Rectal smooth muscle tissue (tissue), 1 donor: ENCODE data around the gene CCDC54.

Experiments
- H3K27ac ChIP-seq: one replicate; pipeline ENCODE4 v1.7.0; 2013; ENCODE audit warnings: low read depth, low read length, inconsistent platforms
- H3K27me3 ChIP-seq: one replicate; pipeline ENCODE4 v1.7.0; 2013; ENCODE audit warnings: low read length; ENCODE audit not compliant: control insufficient read depth, insufficient read depth
- H3K36me3 ChIP-seq: one replicate; pipeline ENCODE4 v1.7.0; 2013; ENCODE audit warnings: low read length; ENCODE audit not compliant: control insufficient read depth, insufficient read depth
- H3K4me1 ChIP-seq: one replicate; pipeline ENCODE4 v1.7.0; 2013; ENCODE audit warnings: low read length; ENCODE audit not compliant: control insufficient read depth, insufficient read depth
- H3K4me3 ChIP-seq: one replicate; pipeline ENCODE4 v1.7.0; 2013; ENCODE audit warnings: low read length
- H3K9ac ChIP-seq: one replicate; pipeline ENCODE4 v1.7.0; 2013; ENCODE audit warnings: low read length

CCDC54 gene

DNA sequence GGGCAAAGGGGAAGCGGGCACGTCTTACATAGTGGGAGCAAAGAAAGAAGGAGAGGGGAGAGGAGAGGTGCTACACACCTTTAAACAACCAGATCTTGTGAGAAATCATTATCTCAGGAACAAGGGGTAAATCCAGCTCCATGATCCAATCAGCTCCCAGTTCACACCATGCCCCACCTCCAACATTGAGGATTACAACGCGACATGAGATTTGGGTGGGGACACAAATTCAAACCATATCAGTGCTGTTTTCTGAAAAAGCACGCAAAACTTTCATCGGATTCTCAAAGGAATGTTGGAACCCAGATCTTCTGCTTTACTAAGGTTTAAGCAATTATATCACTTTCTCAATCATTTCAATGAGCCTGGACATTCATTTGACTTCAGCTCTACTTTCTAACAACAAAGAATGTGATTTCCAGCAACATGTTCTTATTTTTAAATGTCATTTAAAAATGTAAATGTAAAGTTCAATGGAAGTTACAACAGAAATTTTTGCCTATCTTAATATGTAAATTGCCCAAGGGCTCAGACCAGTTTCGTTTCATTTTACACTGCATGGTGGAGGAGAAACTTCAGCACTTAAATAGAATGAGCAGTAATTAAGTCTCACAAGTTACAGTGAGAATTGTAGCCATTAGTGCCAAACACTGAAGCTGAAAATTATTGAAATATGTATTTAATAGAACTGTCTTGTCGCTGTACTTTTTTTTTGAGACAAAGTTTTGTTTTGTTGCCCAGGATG lies 8.4 kb upstream of the CCDC54 start:
- Histone ChIP-seq H3K4me3 (no peak overlapping the region), H3K27me3 (no peaks in the 10 kb centered on the region), H3K27ac (no peak overlapping the region), H3K9ac (no peak overlapping the region), H3K4me1 (no peaks in the 10 kb centered on the region), H3K36me3 (no peaks in the 10 kb centered on the region)

DNA sequence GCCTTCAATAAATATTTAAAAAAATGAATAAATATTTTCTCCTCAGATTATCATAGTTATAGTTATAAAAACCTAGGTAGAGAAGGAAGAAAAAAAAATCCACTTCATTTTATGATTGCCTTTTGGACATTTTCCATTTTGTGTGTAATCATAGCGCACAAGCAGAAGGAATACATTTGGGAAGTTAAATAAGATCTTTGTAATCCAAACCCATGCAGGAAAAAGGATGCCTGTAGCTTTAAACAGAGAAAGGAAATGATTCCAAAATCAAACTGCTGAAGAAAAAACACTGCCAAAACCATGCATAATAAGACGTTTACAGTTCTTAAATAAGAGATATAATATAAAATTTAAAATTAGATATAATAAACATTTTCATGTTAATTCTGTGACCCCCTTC lies 7.4 kb upstream of the CCDC54 start:
- no peak overlapping the region for H3K27ac ChIP-seq
- no peak overlapping the region for H3K4me3 ChIP-seq
- H3K27me3 ChIP-seq = no peaks in the 10 kb centered on the region
- no peaks in the 10 kb centered on the region for H3K4me1 ChIP-seq
- H3K36me3 ChIP-seq = no peaks in the 10 kb centered on the region
- H3K9ac ChIP-seq = no peak overlapping the region

DNA sequence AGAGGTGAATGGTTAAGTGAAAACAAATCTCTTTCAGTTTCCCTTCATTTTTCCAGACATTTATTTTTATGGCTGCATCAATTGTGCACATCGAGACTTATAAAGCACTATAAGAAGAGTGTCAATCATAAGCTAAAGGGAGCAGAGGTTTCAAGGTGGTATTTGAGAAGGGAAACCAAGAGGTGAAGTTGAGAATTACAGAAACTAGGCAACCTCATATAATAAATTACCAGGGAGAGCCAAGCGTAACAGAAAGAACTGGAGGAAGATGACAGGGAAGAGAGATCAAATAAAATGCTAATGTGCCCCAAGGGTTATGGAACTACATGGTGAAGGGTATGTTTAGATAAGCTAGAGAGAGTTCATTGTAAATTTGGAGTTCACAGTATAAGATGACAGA lies 6.3 kb upstream of the CCDC54 start:
- H3K9ac ChIP-seq = no peak overlapping the region
- H3K4me1 ChIP-seq = no peaks in the 10 kb centered on the region
- no peak overlapping the region for H3K4me3 ChIP-seq
- no peaks in the 10 kb centered on the region for H3K27me3 ChIP-seq
- H3K36me3 ChIP-seq = no peaks in the 10 kb centered on the region
- H3K27ac ChIP-seq = no peak overlapping the region

DNA sequence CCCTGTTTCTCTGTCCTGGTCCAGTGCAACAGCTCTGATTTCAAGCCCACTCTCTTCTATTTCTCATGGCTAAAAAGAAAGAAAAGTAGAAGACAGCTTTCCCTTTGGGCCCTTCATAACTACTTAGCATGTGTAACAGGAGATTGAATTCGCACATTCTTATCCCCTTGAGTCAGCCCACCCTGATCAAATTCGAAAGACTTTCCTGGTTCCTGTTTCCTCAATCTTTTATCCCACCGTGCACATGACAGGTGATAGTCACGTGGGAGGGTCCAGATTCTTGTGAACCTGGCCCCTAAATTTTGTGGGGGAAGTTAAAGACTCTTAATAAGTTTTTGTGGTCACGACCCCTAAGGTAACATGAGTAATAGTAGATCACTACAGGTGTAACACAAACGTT lies 4.7 kb upstream of the CCDC54 start:
- no peaks in the 10 kb centered on the region for H3K4me1 ChIP-seq

DNA sequence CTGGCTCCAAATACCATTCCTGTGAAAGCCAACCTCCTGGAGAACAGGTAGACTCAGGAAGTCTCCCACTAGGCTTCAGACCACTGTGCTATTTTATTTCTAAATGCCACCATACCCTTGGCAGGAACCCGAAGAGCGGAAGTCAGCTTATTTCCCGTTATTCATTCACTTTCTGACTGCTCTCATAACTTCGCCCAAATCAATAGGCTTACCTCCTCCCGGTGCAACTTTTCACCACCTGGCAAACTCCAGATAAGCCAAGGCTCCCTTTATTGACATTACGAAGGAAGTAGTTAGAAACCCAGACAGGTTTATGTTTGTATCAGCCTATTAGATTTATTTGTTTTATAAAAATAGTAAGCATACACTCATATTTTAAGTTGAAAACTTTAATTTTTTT lies 3.3 kb upstream of the CCDC54 start:
- no peaks in the 10 kb centered on the region for H3K36me3 ChIP-seq
- no peaks in the 10 kb centered on the region for H3K27me3 ChIP-seq
- no peak overlapping the region for H3K27ac ChIP-seq
- no peak overlapping the region for H3K9ac ChIP-seq
- no peaks in the 10 kb centered on the region for H3K4me1 ChIP-seq
- H3K4me3 ChIP-seq = no peak overlapping the region

More for the DNA sequence above, 4.7 kb upstream of the CCDC54 start:
- Histone ChIP-seq H3K4me3 (no peak overlapping the region), H3K27ac (no peak overlapping the region), H3K27me3 (no peaks in the 10 kb centered on the region), H3K36me3 (no peaks in the 10 kb centered on the region), H3K9ac (no peak overlapping the region)

DNA sequence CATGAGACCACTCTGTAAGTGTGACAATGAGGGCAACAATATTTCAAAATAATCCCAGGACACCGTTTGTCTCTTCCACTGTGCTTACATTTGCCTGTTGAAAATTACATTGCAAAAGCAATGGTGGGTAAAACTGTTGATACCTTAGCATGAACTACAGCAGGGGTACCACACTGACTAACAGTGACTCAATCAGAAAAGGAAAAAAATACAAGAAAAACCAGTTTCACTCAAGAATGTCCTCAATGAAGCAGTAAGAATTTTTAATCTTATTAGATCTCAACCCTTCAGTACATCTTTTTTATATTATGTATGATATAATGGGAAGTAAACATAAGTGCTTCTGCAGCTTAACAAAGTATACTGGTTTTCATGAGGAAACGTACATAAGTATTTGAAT lies 1.6 kb upstream of the CCDC54 start:
- Histone ChIP-seq H3K4me3 (no peak overlapping the region), H3K4me1 (no peaks in the 10 kb centered on the region), H3K27ac (no peak overlapping the region), H3K27me3 (no peaks in the 10 kb centered on the region), H3K36me3 (no peaks in the 10 kb centered on the region), H3K9ac (no peak overlapping the region)

DNA sequence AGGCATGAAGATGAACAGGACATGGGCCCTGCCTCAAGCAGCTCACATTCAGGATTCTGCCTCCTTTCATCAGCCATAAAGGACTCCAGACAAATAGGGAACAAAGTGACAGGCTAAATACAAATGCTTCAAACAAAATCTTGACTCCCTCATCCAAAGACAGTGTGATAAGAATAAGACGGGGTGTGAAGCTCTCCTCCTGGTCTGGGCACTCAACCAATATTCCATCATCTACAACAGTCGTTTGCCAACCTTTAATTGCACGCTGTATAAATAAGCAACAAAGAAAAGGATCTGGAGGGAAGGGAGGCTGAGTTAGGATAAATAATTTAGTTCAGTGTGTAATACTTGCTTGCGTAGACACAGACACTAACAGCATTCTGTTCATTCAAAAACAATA lies 5.4 kb downstream of the CCDC54 start:
- H3K9ac ChIP-seq = no peak overlapping the region
- no peaks in the 10 kb centered on the region for H3K27me3 ChIP-seq
- no peak overlapping the region for H3K4me3 ChIP-seq
- H3K36me3 ChIP-seq = no peaks in the 10 kb centered on the region
- no peak overlapping the region for H3K27ac ChIP-seq
- H3K4me1 ChIP-seq = no peaks in the 10 kb centered on the region

DNA sequence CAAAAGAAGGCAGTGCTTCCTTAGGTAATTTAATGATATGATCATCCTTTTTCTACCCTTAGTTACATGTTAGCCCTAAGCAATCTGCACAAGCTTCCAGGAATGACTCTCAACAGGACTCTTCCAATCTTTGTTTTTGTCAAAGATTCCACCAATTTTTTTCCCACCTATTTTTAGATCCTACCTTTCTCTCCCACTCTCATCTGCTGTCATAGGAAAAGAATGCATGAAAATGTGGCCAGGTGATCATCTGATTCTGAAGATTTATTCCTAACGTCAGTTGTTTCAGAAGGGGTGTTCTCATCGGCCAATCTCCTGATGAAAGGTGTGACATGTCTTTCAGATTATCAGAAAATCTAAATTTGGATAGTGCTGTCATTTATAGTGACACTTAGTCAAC lies 7.2 kb downstream of the CCDC54 start:
- Histone ChIP-seq H3K4me1 (no peaks in the 10 kb centered on the region), H3K9ac (no peak overlapping the region), H3K27me3 (no peaks in the 10 kb centered on the region), H3K4me3 (no peak overlapping the region), H3K36me3 (no peaks in the 10 kb centered on the region), H3K27ac (no peak overlapping the region)

DNA sequence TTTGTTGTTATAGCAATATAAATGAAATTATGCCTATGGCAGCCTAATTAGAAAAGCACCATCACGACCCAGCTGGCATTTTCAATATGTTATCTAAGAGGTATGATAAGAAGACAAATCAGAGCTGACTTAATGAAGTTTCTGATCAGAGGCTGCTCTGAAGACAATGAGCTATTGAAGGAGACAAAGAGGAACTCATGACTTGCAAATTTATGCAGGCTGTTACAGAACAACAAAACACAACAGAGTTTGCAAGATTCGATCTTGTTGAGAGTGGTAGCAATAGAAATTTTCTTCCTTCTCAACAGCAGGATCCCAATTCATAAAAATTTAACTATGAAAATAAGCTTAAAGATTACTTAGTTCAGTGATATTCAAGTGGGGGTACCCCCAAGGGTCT lies 7.7 kb downstream of the CCDC54 start:
- H3K36me3 ChIP-seq = no peaks in the 10 kb centered on the region
- H3K9ac ChIP-seq = no peak overlapping the region
- no peak overlapping the region for H3K4me3 ChIP-seq
- no peaks in the 10 kb centered on the region for H3K27me3 ChIP-seq
- H3K4me1 ChIP-seq = no peaks in the 10 kb centered on the region
- no peak overlapping the region for H3K27ac ChIP-seq

DNA sequence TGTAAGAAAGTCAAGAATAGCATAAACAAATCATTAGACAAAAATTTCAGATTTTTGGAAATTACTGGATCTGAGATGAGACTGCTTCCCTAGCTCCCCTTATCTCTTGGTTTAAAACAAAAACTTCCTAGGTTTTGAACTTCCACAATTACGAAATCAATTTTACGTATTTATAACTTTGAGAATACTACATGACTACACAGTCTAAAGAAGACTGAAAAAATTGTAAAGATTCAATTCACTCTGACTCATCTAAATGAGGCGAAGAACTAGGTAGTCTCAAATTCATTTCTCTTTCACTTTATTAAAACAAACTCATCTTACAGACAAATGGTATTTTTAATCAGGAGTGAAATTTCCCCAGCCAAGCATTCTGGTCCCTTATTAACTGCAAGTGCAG lies 10.3 kb downstream of the CCDC54 start:
- no peak overlapping the region for H3K27ac ChIP-seq
- no peak overlapping the region for H3K9ac ChIP-seq
- no peaks in the 10 kb centered on the region for H3K36me3 ChIP-seq
- H3K27me3 ChIP-seq = no peaks in the 10 kb centered on the region
- H3K4me1 ChIP-seq = no peaks in the 10 kb centered on the region
- no peak overlapping the region for H3K4me3 ChIP-seq

DNA sequence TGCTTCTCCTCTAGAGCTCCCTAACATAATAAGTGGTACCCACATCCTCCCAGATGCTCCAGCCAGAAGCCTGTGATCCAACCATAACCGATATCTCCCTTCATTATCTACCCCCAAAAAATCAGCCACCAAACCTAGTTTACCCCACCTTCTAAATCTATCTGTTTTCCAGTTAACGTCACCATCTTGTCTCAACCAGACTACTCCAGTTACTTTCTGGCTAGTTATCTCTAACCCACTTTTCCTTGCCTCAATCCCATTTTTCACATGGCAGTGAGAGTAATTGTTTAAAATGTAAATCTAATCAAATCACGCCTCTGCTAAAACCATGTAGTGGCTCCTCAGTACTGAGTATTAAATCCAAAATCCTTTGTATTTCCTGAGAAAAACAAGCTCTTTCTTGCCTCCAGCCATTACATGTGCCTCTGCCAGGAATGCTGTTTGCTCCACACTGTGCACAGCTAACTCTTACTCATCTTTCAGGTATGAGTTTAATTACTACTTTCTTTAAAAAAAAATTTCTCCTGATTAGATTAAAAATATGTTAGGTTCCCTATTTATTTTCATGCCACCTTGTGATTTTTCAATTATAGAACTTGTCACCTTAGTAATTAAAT lies 15.4 kb downstream of the CCDC54 start:
- no peaks in the 10 kb centered on the region for H3K4me1 ChIP-seq
- no peak overlapping the region for H3K9ac ChIP-seq
- H3K36me3 ChIP-seq = no peaks in the 10 kb centered on the region
- H3K4me3 ChIP-seq = no peak overlapping the region
- no peak overlapping the region for H3K27ac ChIP-seq
- H3K27me3 ChIP-seq = no peaks in the 10 kb centered on the region

DNA sequence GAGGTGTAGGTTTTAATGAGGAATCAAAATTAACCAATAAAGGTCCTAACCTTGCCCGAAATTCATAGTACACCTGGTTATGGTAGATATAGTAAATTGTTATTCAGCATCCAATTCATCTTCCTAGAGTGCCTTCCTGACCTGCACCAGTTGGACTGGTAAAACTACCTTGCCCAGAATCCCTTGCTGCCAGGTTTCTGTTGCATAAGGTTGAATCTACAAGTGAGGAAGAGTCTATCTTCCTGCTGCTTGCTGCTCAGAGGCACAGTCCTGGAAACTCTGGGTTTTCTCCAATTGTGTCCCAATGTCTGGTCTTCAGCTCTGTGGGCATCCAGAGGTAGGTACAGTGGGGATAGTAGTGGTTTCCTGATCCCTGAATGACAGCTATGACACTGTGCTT lies 17.3 kb downstream of the CCDC54 start:
- Histone ChIP-seq H3K4me3 (no peak overlapping the region), H3K27me3 (no peaks in the 10 kb centered on the region), H3K4me1 (no peaks in the 10 kb centered on the region), H3K9ac (no peak overlapping the region), H3K36me3 (no peaks in the 10 kb centered on the region), H3K27ac (no peak overlapping the region)

DNA sequence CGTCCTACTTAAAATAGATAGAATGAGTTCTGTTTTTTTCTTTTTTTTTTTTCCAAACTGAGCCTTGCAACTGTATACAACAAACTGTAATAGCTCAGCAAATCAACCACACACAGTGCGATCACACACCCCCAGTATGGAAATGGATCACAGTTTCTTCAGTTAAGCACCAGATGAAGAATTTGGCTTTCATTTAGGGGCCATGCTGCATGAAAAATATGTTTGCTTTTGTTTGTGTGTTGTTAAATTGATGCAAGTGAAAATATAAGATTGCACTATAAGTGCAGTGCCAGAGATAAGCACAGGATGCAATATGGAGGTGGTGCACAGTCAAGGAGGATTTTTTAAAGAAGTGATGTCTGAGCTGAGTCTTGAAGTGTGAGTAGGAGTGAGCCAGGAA lies 17.8 kb downstream of the CCDC54 start:
- no peak overlapping the region for H3K27ac ChIP-seq
- H3K27me3 ChIP-seq = no peaks in the 10 kb centered on the region
- no peak overlapping the region for H3K9ac ChIP-seq
- no peaks in the 10 kb centered on the region for H3K36me3 ChIP-seq
- H3K4me3 ChIP-seq = no peak overlapping the region
- no peaks in the 10 kb centered on the region for H3K4me1 ChIP-seq
